Uterus (tissue), 2 donors: ENCODE results near the gene EVI5L.

Experiments used
- CTCF ChIP-seq, 4 experiments: fragments of 200-600 bp in 2 of 4; fragments of 450-650 bp in 2 of 4; sonication (generic) in 2 of 4; IDR thresholded peaks; one replicate each; pipeline ENCODE4 v1.5.1; 2016 to 2019; ENCODE audit warnings: antibody characterized with exemption in 4 of 4, mild to moderate bottlenecking in 2 of 4, moderate library complexity in 1 of 4
- POLR2A ChIP-seq, 2 donors: fragments of 450-650 bp; IDR thresholded peaks; one replicate each; pipeline ENCODE4 v1.6.1; 2016; ENCODE audit warnings: antibody characterized with exemption in 2 of 2, mild to moderate bottlenecking in 1 of 2, moderate library complexity in 1 of 2

DNA sequence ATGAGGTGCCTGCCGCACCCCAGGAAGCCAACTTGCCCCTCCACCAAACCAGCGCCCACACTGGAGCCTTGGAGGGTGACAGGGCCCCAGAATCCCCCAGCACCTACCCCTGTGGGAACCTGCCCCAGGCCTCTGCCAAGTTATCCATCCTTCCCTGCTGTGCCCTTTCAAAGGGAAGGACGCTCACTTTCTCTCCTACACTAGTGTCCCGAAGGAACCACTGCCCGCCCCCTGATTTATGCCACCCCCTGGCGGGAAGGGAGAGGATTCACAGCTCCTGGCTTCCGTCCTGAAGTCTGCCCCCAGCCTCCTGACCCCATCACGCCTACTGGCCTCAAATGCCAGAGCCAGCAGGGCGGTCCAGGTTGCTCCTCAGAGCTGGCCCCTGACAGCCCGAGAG lies 1.4 kb downstream of the EVI5L start:
- no peak for TF ChIP-seq POLR2A (IDR thresholded peaks at IDR 0.05)
- no peak for TF ChIP-seq CTCF (IDR thresholded peaks at IDR 0.05)
